ENCODE measurements around the gene SNAP23. TPM values are rescaled to one million over a fixed set of nuclear protein-coding genes. Genes with fewer than 3 reads are reported as not detected.

The SNAP23 gene
- total RNA-seq, 1 donor from 2014 or later: 85.6 TPM

DNA sequence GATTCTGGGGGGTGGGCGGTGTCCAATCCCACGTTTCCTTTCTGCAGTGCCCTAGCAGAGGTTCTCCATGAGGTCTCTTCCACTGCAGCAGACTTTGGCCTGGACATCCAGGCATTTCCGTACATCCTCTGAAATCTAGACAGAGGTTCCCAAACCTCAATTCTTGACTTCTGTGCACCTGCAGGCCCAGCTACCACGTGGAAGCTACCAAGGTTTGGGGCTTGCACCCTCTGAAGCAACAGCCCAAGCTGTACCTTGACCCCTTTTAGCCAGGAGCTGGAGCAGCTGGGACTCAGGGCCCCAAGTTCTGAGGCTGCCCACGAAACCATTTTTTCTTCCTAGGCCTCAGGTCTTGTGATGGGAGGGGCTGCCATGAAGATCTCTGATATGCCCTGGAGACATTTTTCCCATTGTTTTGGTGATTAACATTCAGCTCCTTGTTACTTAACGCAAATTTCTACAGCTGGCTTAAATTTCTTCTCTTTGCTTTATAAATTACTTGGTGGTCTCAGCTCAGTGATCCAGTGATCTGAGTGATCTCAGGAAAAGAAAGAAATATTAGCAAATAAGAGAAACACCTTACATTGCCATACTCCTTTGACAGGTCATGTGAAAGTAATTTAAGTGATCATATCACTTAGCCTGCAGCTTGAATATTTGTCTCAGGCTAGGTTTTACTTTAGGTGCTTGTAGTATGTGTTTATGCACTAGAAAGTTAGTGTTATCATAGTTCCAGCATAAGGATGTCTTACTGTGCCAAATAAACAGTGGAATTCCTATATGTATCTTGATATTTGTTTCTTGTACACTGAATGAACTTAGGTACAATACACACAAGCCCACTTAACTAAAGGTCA lies 3.0 kb downstream of the SNAP23 start:
- peak overlapping the region; percentile 92 for H3K27ac Mint-ChIP-seq (ENCODE audit: unreplicated experiment)
- H3K4me3 Mint-ChIP-seq (ENCODE audit: unreplicated experiment): no peak overlapping the region
- no peaks in the 10 kb centered on the region for H3K9me3 Mint-ChIP-seq (ENCODE audit: low read depth)
- TF ChIP-seq, protein P1, sequence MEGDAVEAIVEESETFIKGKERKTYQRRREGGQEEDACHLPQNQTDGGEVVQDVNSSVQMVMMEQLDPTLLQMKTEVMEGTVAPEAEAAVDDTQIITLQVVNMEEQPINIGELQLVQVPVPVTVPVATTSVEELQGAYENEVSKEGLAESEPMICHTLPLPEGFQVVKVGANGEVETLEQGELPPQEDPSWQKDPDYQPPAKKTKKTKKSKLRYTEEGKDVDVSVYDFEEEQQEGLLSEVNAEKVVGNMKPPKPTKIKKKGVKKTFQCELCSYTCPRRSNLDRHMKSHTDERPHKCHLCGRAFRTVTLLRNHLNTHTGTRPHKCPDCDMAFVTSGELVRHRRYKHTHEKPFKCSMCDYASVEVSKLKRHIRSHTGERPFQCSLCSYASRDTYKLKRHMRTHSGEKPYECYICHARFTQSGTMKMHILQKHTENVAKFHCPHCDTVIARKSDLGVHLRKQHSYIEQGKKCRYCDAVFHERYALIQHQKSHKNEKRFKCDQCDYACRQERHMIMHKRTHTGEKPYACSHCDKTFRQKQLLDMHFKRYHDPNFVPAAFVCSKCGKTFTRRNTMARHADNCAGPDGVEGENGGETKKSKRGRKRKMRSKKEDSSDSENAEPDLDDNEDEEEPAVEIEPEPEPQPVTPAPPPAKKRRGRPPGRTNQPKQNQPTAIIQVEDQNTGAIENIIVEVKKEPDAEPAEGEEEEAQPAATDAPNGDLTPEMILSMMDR (IDR thresholded peaks at IDR 0.05): no peak
- no peaks in the 10 kb centered on the region for H3K27me3 Mint-ChIP-seq (ENCODE audit: low read depth)
- no peak for DNase-seq (ENCODE audit: low spot score)
- H3K4me1 Mint-ChIP-seq (ENCODE audit: low read depth): peaks cover 63% of the 10 kb centered on the region
- no peaks in the 10 kb centered on the region for H3K36me3 Mint-ChIP-seq (ENCODE audit: low read depth)

DNA sequence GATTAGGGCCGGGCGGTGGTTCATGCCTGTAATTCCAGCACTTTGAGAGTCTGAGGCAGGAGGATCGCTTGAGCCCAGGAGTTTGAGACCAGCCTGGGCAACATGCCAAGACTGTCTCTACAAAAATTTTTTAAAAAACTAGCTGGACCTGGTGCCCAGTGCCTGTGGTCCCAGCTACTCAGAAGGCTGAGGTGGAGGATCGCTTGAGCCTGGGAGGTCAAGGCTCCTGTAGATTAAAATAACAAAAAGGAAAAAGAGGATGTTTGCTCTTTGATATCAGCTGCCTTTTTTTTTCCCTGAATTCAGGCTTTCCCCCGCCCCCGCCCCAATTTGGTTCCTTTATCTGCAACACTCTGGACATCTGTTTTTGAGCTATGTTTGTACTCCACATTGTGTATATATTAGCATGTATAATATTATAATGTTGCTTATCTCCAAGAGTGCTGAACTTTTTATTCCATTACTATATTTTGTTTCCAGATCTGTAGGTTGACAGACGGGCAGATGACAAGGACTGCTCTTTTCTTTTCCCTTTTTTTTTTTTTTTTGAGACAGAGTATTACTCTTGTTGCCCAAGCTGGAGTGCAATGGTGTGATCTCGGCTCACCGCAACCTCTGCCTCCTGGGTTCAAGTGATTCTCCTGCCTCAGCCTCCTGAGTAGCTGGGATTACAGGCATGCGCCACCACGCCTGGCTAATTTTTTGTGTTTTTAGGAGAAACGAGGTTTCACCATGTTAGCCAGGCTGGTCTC lies 4.6 kb downstream of the SNAP23 start:
- H3K36me3 Mint-ChIP-seq (ENCODE audit: low read depth): no peaks in the 10 kb centered on the region
- no peaks in the 10 kb centered on the region for H3K9me3 Mint-ChIP-seq (ENCODE audit: low read depth)
- H3K27me3 Mint-ChIP-seq (ENCODE audit: low read depth): no peaks in the 10 kb centered on the region
- peaks cover 54% of the 10 kb centered on the region for H3K4me1 Mint-ChIP-seq (ENCODE audit: low read depth)
- TF ChIP-seq, protein P1 (IDR thresholded peaks at IDR 0.05): no peak
- no peak for DNase-seq (ENCODE audit: low spot score)
- H3K4me3 Mint-ChIP-seq (ENCODE audit: unreplicated experiment): no peak overlapping the region
- H3K27ac Mint-ChIP-seq (ENCODE audit: unreplicated experiment): peak overlapping the region; percentile 82

DNA sequence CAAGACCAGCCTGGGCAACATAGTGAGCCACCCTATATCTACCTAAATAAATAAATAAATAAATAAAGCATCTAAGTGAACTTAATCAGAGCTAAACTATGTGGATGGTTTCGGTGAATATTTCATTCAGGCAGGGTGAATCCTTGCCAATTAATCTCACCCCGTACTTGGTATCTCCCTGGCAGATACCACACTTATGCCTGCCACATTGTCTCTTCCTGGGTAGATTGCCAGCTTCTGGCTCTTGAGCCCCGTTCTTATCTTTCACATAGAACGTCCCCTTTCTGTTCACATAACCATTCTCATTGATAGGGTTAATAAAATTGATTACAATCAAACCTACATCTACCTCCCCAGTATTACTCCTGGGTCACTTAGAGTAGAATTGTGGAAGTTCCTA lies 7.0 kb downstream of the SNAP23 start:
- Mint-ChIP-seq H3K27ac (ENCODE audit: unreplicated experiment) (no peak overlapping the region), H3K4me1 (ENCODE audit: low read depth) (peaks cover 47% of the 10 kb centered on the region)

DNA sequence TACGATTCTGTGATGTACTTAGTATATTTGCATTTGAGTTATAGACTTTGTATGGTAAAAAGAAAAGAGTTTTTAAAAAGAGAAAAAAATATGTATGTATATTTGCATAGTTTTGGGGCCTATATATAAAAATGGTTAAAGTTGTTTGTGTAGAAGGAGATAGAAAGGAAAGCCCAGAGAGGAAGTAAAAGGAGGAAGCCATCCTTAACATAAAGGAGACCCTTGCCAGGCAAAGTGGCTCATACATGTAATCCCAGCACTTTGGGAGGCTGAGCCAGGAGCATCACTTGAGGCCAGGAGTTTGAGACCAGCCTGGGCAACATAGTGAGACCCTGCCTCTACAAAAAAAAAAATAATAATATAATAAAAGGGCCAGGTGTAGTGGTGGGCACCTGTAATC lies 8.4 kb downstream of the SNAP23 start:
- DNase-seq (ENCODE audit: low spot score): no peak
- no peaks in the 10 kb centered on the region for H3K27me3 Mint-ChIP-seq (ENCODE audit: low read depth)

More for the DNA sequence above, 7.0 kb downstream of the SNAP23 start:
- Mint-ChIP-seq H3K9me3 (ENCODE audit: low read depth) (no peaks in the 10 kb centered on the region), H3K27me3 (ENCODE audit: low read depth) (no peaks in the 10 kb centered on the region), H3K4me3 (ENCODE audit: unreplicated experiment) (no peak overlapping the region), H3K36me3 (ENCODE audit: low read depth) (no peaks in the 10 kb centered on the region)
- TF ChIP-seq, protein P1 (IDR thresholded peaks at IDR 0.05): no peak
- no peak for DNase-seq (ENCODE audit: low spot score)

DNA sequence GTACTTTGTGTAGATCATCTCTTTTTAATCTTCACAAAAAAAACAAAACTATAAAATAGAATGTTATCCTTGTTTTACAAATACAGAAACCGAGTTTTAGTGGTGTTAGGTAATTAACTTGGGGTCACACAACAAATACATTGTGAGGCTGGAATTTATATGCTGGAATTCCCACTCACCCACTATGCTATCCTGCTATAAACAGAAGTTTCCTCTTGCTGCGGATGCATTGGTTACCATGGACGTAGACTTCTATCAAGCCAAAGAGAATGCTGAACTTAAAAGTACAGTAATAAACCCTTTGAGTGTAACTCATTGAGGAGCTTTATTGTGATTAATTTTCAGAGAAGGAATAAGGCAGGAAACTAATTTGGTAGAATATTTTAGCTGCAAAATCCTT lies 9.2 kb downstream of the SNAP23 start:
- Mint-ChIP-seq H3K4me3 (ENCODE audit: unreplicated experiment) (no peak overlapping the region), H3K27ac (ENCODE audit: unreplicated experiment) (no peak overlapping the region), H3K27me3 (ENCODE audit: low read depth) (no peaks in the 10 kb centered on the region), H3K9me3 (ENCODE audit: low read depth) (no peaks in the 10 kb centered on the region), H3K4me1 (ENCODE audit: low read depth) (peaks cover 33% of the 10 kb centered on the region), H3K36me3 (ENCODE audit: low read depth) (peaks cover 2% of the 10 kb centered on the region)
- DNase-seq (ENCODE audit: low spot score): no peak
- TF ChIP-seq, protein P1 (IDR thresholded peaks at IDR 0.05): no peak

More for the DNA sequence above, 8.4 kb downstream of the SNAP23 start:
- Mint-ChIP-seq H3K4me1 (ENCODE audit: low read depth) (peaks cover 39% of the 10 kb centered on the region), H3K9me3 (ENCODE audit: low read depth) (no peaks in the 10 kb centered on the region), H3K36me3 (ENCODE audit: low read depth) (peaks cover under 1% of the 10 kb centered on the region), H3K4me3 (ENCODE audit: unreplicated experiment) (no peak overlapping the region), H3K27ac (ENCODE audit: unreplicated experiment) (no peak overlapping the region)
- TF ChIP-seq, protein P1 (IDR thresholded peaks at IDR 0.05): no peak
